HG03442 (cell line): ENCODE data around the gene KCNJ12.
"Not testable (repeated sequence)": the region's sequence is repeated elsewhere in the genome, so short reads cannot be mapped to it uniquely, and the experiment has no call there.

Source experiments
- ATAC-seq: cut with Tn5 transposase; IDR thresholded peaks from one replicate; pipeline ENCODE4 v1.9.1; 2021; ENCODE audit warnings: mild to moderate bottlenecking, moderate library complexity; ENCODE audit not compliant: unreplicated experiment

The KCNJ12 gene

DNA sequence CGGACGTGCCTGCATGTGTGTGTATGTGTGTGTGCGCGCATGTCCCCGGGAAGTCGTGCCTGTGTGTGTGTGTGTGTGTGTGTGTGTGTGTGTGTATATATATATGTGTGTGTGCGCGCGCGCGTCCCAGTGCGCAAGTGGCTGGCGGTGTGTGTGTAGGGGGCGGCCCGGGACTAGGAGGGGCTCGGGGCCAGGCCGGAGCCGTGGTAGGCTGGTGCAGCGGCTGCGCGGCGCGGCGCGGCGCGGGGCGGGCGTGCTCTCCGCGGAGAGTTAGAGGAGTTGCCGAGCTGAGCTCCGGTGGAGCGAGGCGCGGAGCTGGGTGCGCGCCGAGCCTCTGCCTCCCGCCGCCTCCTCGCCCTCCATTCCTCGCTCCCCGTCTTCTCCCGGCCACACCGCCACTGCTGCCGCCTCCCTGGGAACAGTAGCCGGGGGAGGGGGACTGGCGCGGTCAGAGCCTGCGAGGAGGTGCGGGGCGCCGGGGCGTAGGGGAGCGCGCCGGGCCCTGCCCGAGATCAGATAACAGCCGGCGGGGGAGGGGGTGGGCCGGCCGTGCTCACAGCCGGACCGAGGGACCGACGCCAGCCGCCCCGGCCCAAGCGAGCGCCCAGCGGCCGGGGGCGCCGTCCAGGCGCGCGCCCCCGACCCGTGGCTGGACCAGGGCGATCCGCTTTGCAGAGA is at the start of gene KCNJ12:
KCNJ12 (plus strand) TSS at position 277 of the 678 bp plus-strand sequence. CDS start 38,986 bp downstream, outside the sequence.
- ATAC-seq = no peak

DNA sequence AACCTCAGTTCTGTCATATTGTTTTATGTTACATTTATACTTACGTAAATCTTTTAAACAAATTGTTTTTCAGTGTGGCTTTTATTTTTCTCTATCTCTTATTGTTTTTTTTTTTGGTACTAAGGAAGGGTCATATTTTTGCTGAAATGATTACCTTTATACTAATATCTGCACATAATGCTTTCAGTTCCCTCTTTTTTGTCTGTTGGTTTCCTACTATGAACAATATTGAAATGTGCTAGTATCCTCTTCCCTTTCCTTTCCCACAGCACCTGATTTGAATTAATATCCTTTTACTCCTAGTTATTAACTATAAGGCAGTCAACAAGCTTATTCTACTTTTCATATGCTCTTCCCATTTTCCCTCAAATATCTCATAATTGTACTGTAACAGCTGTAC is 48.2 kb upstream of the KCNJ12 start:
- peak; percentile 57 for ATAC-seq

DNA sequence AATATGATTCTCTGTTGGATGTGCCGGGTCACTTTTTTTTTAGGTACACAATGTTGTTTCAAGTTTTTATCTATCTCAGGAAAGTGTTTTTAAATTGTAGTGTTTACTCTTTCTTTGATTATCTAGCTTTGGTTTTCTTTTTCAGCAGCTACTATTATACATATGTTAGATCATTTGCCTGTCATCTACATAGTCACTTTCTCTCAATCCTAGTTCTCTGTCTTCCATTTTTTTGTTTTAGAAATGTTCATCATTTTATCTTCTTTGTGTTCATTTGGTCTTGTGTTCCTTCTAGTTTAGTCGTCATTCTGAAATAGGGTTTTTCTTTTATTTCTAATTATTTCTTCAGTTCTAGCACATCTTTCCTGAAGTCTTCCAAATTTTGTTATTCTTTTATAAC is 47.4 kb upstream of the KCNJ12 start:
- ATAC-seq = not testable (repeated sequence)

DNA sequence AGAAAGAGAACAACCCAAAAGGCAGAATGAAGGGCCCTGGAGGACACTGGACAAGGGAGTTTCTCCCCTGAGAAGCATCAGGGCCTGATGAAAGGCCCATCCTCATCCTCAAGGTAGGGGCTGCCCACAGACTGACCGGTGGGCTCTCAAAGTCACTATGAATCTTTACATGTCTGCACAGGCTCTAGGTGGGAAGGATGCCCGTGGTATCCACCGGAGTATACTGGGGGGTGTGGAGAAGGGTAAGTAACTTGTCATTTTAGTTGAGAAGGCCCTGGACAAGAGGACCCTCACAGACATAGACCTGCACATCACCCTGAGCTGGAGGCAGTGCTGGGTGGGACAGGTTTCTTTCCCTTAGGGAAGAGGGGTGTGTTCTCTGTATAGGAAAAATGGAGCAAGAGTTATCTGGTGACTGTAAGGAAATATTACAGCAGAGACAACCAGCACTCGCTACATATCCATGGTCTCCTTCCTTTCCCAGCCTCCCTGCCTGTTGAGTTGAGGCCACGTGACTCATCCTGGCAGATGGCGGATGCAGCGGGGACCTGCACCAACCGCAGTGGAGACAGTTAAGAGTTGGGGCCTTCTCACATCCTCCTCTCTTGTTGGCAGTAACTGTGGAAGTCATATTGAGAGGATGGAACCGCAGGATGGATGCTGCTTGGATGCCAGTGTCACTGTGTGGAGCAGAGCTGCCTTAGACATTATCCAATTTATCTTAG is 45.6 kb upstream of the KCNJ12 start:
- no peak for ATAC-seq

DNA sequence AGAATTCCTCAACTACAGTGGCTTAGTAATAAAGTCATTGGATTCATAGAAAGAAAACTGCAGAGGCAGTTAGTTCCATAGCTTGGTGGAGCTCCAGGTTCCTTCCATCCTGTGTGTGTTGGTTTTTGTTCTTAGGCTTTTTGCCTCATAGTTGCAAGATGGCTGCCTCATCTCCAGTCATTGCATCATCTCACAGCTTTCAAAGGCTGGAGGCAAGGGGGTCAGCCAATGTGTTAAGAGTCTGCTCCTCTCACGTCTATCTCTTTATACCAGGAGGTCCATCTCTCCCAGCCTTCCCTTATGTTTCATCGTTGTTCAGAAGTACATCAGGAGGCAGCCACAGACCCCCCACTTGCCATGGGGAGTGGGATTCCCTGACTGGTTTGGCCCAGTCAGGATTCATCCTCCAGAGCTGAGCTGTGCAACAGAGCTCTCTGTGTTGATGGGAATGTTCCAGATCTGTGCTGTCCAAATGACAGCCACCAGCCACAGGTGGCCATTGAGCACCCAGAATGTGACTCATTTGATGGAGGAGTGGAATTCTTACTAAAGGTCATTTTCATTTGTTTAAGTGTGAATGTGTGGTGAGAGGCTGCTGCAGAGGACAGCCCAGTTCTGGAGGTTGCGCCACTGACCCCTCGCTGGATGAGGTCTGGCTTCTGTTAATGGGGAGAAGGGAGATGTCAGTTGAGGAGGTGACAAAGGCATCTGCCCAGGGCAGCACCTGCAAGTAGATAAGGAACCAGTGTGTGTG is 39.4 kb upstream of the KCNJ12 start:
- not testable (repeated sequence) for ATAC-seq

DNA sequence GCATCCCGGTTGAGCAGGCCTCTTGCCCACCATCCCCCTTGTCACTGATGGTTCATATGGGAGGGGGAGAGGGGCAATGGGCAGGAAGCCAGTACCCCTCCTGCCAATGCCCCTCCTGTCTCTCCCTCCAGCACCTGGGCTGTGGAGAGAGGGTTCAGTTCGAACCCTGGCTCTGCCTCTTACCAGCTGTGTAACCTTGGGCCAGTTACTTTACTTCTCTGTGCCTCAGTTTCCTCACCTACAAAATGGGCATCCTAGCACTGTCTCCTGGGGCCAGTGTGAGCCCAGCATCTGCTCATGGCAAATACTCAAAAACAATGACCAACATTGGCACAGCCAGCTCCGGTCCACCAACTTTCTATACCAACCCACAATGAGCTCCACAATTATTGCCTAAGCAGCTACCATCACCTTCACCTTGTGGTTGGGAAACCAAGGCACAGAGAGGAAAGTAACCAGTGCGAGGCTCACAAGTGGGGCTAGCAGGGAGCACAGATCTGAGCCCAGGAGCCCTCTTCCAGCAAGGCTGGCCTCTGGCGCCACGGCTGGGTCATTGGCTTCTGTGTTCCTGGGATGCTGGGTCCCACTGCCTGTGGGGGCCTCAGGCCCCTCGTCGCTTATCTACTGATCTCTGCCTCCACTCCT is 38.1 kb upstream of the KCNJ12 start:
- not testable (repeated sequence) for ATAC-seq

DNA sequence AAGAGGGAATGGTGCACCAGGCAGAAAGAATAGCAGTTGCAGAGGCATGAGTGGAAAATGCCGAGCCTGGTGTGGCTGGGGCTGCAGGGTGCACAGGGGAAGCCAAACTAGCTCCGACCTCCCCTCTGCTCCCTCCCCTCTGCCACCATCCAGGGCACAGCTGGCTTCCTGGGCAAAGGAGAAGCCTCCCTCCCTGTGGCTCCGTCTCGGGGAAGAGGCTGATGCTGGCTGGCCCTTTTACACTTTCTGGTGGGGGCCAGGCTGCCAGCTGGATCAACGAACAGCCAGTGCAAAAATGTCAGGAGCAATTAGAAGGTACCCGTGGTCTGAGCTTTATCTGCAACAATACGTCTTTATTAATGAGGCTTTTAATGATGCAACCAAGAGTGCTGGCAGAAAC is 37.1 kb upstream of the KCNJ12 start:
- ATAC-seq = no peak

DNA sequence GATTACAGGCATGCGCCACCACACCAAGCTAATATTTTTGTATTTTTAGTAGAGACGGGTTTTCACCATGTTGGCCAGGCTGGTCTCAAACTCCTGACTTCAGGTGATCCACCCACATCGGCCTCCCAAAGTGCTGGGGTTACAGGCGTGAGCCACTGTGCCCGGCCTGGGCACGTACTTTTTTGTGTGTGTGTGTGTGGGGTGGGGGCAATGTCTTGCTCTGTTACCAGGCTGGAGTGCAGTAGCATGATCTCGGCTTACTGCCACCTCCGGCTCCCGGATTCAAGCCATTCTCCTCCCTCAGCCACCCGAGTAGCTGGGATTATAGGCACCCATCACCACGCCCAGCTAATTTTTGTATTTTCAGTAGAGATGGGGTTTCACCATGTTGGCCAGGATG is 36.6 kb upstream of the KCNJ12 start:
- not testable (repeated sequence) for ATAC-seq

DNA sequence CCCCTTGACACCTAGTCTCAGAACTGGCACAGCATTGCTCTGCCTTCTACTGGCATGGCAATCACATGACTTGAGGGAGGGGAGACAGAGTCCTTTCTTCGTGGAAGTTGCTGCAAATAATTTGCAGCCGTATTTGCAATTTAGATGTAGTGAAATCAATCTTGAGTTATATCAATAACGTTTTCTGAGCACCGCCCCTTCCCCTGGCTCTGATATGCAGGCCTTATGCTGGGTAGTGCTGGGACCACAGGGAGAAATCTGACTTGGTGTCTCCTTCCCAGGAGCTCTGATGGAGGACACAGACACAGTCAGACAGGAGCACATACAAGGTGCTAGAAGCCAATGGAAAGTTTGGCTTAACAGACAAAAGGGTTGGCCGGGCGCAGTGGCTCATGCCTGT is 35.8 kb upstream of the KCNJ12 start:
- ATAC-seq = not testable (repeated sequence)

DNA sequence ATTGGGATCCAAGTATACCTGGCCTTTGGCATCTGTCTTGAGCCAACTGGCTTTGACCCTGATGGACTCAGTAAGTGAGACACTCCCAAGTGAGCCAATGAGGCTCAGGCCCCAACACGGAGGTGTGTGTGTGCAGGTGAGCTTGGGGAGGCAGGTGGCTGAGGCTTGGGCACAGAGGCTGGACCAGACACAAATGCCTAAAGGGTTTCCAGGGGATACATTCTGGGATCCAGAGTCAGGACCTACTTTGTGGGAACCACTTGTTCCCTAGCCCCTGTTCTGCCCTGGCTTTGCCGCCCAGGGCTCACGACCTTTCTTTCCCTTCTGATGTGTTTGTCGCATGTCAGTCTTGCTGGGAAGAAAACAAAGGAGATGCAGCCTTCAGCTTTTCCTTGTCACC is 34.9 kb upstream of the KCNJ12 start:
- ATAC-seq = not testable (repeated sequence)

DNA sequence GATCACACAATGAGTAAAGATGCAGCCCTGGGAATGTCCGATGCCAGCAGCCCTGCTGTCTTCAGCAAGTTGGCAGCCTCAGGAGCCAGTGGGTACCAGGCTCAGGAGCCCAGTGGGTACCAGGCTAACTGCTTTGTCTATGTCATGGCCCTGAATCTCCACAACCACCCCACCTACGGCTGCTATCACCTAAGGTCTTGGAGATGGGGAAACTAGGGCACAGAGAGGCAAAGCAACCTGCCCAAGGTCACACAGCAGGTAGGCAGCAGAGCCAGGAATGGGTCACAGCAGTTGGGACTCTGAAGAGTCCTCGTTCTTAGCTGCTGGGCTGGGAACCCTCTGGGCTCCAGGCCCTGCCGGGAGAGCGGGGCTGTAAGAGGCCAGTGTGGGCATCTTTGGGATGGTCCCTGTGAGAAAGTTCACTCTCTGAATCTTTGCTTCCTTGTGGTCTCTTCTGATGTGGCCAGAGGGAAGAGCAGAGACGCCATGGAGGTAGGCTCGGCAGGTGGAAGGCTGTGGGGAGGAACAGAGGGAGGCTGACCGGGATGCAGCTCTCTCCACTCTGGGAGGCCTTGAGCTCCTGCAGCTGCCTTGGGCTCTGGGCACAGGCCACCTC is 34.1 kb upstream of the KCNJ12 start:
- not testable (repeated sequence) for ATAC-seq

DNA sequence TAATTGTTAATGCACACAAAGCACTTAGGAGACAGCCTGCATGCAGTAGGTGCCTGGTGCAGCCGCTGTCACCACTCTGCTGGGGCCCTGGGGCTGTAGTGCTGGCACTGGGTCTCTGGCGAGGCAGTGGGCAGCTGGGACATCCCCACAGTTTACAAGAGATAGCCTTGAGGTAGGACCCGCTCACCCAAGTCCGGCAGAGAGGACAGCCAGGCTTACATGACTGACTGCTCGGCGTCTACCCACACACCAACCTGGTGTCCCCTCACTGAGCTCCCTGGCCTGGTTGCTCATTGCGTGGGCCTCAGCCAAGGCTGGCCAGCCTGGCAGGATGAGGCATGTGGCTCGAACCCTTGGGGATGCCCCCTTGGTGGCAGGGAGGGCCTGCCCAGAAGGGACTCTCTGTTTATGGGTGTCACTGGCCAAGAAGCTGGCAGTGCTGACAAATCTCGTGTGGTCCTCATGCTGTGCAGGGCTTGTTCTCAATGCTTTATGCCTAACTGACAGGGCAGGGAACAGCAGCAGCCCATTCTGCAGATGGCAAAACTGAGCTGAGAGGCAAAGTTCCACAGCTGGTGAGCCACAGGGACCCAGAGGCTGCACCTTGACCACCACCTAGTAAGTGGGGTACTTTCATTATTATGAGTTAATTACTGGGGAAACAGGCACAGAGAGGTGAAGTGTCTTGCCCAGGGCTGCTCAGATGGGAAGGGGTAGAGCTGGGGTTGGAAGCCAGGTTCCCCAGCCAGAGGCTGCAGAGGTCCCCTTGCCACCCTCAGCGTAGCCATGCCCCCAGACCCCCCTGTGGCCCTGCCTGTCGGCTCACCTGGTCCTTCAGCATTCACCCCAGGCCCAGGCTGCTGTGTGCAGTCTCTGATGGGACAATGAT is 32.9 kb upstream of the KCNJ12 start:
- ATAC-seq = not testable (repeated sequence)

DNA sequence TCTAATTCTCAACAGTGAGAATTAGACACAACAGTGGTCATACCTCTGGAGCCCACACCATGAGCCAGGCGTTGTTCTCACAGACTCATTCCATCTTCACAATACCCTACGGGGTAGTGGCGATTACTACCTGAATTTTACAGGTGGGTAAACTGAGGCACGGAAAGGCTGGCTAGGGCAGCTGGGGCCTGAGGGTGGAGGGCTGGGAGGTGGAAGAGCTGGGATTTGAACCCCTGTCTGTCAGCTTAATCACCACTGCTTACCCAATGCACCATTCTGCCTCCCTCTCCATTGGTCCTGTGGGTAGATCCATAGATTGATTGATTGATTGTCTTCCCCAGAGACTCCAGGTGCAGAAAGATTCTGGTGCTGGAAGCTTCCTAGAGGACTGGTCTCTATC is 31.4 kb upstream of the KCNJ12 start:
- not testable (repeated sequence) for ATAC-seq

DNA sequence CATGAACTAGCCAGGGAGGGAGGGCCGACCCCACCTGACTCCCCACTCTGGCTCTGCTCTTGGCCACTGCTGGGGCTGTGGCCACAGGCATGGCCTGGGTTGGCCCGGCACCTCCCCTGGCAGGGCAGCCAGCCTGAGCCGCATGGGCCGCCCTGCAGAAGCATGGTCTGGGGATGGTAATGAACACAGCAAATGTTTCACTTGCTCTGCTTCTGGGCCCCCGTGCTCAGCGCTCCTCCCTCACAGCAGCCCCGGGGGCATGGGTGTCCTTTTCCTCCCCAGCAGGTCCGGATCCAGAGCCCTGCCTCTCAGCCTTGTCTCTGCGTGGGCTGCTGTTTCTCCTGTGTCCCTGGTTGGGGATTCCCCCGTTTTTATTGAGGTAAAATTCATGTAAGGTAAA is 30.9 kb upstream of the KCNJ12 start:
- ATAC-seq = no peak

DNA sequence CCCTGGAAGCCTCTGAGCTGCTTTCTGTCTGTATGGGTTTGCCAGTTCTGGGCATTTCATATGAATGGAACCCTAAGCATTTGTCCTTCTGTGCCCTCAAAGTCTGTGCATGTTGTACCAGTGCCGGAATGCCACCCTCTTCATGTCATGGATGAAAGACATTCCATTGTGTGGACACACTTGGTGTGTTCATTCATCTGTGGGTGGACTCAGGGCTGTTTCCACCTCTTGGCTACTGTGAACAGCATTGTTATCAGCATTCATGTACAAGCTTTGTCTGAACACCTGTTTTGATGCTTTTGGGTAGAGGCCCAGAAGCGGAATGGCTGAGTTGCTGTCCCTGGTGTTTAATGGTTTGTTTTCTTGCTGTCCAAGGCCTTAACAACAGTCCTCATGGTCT is 30.1 kb upstream of the KCNJ12 start:
- not testable (repeated sequence) for ATAC-seq

DNA sequence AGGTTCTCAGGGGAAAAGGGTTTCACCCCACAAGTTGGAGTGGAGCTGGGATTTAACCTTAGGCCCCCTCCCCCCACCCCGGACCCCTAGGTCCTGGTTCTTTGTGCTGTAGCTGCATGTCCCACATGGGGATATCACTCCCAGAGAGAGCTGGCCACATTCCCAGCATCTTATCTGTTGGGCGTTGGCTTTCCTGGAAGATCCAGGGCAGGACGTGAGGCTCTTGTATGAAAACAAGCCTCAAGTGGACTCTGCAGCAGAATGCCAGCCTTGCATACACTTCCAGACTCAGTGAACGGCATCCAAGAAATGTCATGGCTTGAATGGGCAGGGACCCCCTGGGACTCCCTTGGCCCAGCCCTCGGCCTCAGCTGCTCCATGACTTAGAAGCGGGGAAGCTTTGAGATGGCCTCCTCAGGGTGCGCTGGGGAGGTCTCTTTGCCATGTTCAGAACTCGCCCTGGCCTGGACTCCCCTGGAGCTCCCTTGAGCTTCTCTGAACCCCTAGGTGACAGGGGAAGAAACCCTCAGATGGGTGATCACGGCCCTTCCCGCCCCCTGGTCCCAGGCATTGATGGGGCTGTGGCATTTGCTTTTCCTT is 29.4 kb upstream of the KCNJ12 start:
- ATAC-seq = not testable (repeated sequence)

DNA sequence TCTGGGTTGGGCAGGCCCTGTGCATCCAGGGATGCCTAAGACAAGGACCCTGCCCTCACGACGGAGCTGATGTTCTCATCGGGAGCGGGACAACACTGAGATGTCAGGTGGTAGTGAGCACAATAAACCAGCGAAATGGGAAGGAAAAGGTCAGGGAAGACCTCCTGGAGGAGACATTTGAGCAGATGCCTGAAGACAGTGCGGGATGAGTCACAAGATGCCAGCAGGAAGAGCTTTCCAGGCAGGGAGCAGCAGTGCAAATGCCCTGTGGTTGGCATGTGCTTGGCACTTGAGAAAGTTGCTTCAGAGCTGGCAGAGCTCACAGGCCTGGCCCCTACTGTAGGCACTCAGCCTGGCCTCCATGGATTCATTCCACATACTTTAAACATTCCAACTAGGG is 28.5 kb upstream of the KCNJ12 start:
- not testable (repeated sequence) for ATAC-seq

DNA sequence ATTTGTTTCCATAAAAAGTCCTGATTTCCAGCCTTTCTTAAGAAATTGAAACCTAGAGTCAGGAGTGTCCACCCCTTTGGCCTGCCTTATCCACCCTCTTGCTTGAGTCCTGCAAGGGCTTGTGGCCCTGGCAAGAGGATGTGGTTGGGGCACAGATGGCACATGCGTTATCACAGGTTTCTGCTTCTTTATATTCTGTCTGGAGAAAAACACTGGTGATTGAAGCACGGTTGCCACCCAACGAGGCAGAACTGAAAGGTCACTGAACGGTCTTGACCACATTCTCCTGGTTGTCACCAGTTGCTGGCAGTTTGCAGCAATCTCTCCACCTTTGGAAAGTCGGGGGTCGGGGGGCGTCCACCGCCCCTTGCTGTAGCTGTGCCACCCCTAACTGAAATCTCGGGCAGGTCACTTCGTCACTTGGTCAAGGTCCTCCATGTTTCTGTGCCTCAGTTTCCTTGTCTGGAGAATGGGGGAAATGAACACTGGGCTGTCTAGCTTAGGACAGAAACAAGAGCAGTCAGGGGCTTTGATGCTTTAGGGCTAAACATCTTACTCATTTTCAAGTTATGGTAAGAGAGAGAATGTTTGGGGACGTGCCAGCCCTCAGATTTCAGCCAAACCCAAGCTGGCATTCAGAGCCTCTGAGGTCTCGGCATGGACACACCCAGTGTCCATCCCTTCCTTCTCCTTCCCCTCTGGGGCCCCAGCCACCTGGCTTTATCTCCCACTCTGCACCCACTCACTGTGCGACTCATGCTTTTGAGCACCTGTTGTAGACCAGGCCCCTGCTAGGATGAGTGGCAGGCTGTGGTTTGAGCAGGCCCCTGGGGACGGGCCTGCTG is 27.9 kb upstream of the KCNJ12 start:
- ATAC-seq = peak; percentile 32

DNA sequence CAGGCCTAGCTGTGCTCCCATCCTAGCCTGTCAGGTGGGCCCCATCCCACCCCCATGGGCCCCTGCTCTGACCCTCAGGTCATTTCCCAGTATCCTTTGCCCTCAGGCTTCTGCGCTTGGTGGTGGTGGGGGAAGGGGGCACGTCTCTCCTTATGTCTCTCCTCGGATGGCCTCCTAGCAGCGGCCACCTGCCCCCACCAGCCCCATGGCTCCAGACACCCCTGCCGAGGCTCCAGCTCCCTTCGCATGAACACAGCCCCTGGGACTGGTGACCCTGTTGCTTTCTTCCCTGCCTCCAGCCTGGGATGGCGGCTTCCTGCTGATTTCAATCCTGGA is 27.3 kb upstream of the KCNJ12 start:
- not testable (repeated sequence) for ATAC-seq
